ENCODE data around the gene NIM1K. TPM values are rescaled to one million over a fixed set of nuclear protein-coding genes. Genes with fewer than 3 reads are reported as not detected.
"Not testable (repeated sequence)": the region's sequence is repeated elsewhere in the genome, so short reads cannot be mapped to it uniquely, and the experiment has no call there.

NIM1K gene
- total and polyA plus RNA-seq, 3 donors from 2014 or later, result 0.68 to 1.1 (median 0.79) TPM

DNA sequence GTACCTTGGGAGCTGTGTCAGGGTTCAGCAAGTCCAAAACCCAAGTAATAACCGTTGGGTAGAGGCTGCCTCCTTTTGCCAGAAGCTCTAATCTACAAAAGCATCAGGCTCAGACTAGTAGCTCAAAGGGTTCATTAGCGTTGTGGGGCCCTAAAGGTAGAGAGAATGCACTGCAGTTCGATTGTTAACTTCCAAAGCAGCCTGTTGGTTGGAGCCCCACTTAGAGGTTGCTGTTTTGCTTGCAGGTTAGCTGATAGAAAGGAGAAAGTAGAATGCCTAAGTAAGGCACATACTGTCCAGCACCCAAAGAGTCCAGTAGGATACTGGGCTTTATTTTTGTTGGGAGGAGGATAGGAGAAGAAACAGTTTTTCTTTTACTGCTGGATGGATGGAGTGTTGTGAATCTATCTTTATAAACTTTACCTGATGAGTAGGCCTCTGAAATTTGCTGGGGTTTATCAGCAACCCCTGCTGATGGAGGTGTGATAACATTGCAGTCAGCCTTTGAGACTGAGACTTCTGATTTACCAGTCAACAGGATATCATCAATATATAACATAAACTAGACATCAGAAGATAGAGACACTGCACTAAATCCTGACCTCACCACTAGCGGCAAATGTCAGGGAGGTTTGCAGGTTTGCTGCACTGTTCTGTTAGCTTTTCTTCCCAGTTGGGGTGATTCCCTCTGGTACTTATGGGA lies 36.5 kb upstream of the NIM1K start:
- intact Hi-C loops (cut with DNase I; ENCODE audit: low total_unique reads), result no loop called here
- Histone ChIP-seq H3K27ac (no peak overlapping the region), H3K36me3 (ENCODE audit: low read depth, missing control alignments) (no peaks in the 10 kb centered on the region), H3K9me3 (no peaks in the 10 kb centered on the region), H3K27me3 (no peaks in the 10 kb centered on the region), H3K4me3 (no peak overlapping the region), H3K4me1 (no peaks in the 10 kb centered on the region)
- TF ChIP-seq POLR2A (IDR thresholded peaks at IDR 0.05), result no peak
- TF ChIP-seq, protein P1, sequence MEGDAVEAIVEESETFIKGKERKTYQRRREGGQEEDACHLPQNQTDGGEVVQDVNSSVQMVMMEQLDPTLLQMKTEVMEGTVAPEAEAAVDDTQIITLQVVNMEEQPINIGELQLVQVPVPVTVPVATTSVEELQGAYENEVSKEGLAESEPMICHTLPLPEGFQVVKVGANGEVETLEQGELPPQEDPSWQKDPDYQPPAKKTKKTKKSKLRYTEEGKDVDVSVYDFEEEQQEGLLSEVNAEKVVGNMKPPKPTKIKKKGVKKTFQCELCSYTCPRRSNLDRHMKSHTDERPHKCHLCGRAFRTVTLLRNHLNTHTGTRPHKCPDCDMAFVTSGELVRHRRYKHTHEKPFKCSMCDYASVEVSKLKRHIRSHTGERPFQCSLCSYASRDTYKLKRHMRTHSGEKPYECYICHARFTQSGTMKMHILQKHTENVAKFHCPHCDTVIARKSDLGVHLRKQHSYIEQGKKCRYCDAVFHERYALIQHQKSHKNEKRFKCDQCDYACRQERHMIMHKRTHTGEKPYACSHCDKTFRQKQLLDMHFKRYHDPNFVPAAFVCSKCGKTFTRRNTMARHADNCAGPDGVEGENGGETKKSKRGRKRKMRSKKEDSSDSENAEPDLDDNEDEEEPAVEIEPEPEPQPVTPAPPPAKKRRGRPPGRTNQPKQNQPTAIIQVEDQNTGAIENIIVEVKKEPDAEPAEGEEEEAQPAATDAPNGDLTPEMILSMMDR (IDR thresholded peaks at IDR 0.05), result no peak
- no peak for DNase-seq
- WGBS, 2 donors, result 76 to 91% methylated on average over 4 of the region's 4 CpGs

- Histone ChIP-seq H3K9me3 (no peaks in the 10 kb centered on the region), H3K27me3 (no peaks in the 10 kb centered on the region), H3K4me3 (no peak overlapping the region), H3K27ac (no peak overlapping the region), H3K36me3 (ENCODE audit: low read depth, missing control alignments) (no peaks in the 10 kb centered on the region), H3K4me1 (no peaks in the 10 kb centered on the region)
- 77% methylated on average over 6 of the region's 6 CpGs for WGBS, 2 donors
- TF ChIP-seq, protein P1 (IDR thresholded peaks at IDR 0.05), result no peak
- no peak for TF ChIP-seq POLR2A (IDR thresholded peaks at IDR 0.05)
- DNase-seq, result no peak
- intact Hi-C loops (cut with DNase I; ENCODE audit: low total_unique reads), result no loop called here
Observed at GRCh38 chr5:43156388-43156787, 35.6 kb upstream of the NIM1K start.

- no peak overlapping the region for H3K4me3 ChIP-seq
- WGBS, 2 donors, result 75 to 90% methylated on average over 3 of the region's 3 CpGs
- H3K9me3 ChIP-seq, result no peaks in the 10 kb centered on the region
- H3K27ac ChIP-seq, result no peak overlapping the region
- H3K36me3 ChIP-seq (ENCODE audit: low read depth, missing control alignments), result no peaks in the 10 kb centered on the region
- no peak for DNase-seq
- no peaks in the 10 kb centered on the region for H3K4me1 ChIP-seq
- intact Hi-C loops (cut with DNase I; ENCODE audit: low total_unique reads), result no loop called here
- TF ChIP-seq POLR2A (IDR thresholded peaks at IDR 0.05), result no peak
- TF ChIP-seq, protein P1 (IDR thresholded peaks at IDR 0.05), result no peak
- no peaks in the 10 kb centered on the region for H3K27me3 ChIP-seq
Observed at GRCh38 chr5:43157068-43157467, 35.0 kb upstream of the NIM1K start.

DNA sequence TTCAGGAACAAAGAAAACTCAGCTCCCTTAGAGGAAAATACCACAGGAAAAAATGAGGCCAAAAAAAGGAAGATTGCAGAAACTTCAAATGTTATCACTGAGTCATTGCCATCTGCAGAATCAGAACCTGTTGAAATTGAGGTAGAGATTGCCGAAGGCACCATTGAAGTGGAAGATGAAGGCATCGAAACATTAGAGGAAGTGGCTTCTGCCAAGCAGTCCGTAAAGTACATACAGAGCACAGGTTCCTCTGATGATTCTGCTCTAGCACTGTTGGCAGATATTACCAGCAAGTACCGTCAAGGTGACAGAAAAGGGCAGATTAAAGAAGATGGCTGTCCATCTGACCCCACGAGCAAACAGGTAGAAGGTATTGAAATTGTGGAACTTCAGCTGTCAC lies 30.8 kb upstream of the NIM1K start:
- TF ChIP-seq, protein P1 (IDR thresholded peaks at IDR 0.05), result no peak
- TF ChIP-seq POLR2A (IDR thresholded peaks at IDR 0.05), result no peak
- H3K4me3 ChIP-seq, result no peak overlapping the region
- H3K4me1 ChIP-seq, result no peaks in the 10 kb centered on the region
- H3K36me3 ChIP-seq (ENCODE audit: low read depth, missing control alignments), result no peaks in the 10 kb centered on the region
- no peaks in the 10 kb centered on the region for H3K27me3 ChIP-seq
- H3K27ac ChIP-seq, result no peak overlapping the region
- H3K9me3 ChIP-seq, result no peaks in the 10 kb centered on the region
- 81 to 95% methylated on average over 5 of the region's 5 CpGs for WGBS, 2 donors
- no peak for DNase-seq
- intact Hi-C loops (cut with DNase I; ENCODE audit: low total_unique reads), result no loop called here

DNA sequence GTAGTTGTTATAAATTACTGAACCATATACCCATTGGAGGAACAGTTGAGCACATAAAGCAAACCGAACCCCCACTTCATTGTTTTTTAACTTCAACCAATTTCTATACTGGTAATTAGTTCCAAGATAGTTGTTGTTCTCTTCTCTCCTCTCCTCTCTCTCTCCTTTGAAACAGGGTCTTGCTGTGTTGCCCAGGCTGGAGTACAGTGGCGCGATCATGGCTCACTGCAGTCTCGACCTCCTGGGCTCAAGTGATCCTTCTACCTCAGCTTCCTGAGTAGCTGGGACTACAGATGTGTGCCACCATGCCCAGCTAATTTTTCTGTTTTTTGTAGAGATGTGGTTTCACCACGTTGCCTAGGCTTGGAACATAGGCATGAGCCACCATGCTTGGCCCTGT lies 27.2 kb upstream of the NIM1K start:
- H3K4me3 ChIP-seq; H3K4me1 ChIP-seq; DNase-seq; H3K27me3 ChIP-seq; H3K9me3 ChIP-seq; intact Hi-C loops (cut with DNase I; ENCODE audit: low total_unique reads); H3K27ac ChIP-seq; H3K36me3 ChIP-seq (ENCODE audit: low read depth, missing control alignments): not testable (repeated sequence)
- 89 to 99% methylated on average over 5 of the region's 5 CpGs for WGBS, 2 donors

All from testis (tissue), 3 donors.